HG02938 (cell line): ENCODE measurements around the gene CATSPERZ.
"Not testable (repeated sequence)": the region's sequence is repeated elsewhere in the genome, so short reads cannot be mapped to it uniquely, and the experiment has no call there.

Experiments
- ATAC-seq: cut with Tn5 transposase; IDR thresholded peaks from one replicate; pipeline ENCODE4 v1.9.1; 2021; ENCODE audit warnings: mild to moderate bottlenecking, moderate library complexity; ENCODE audit not compliant: unreplicated experiment

CATSPERZ gene

GRCh38 chr11:64297699-64298358 lies 2.3 kb upstream of the CATSPERZ start:
- no peak for ATAC-seq

- ATAC-seq = no peak
Observed at GRCh38 chr11:64298966-64299846, 952 bp upstream of the CATSPERZ start.

GRCh38 chr11:64303109-64304031 lies 3.2 kb downstream of the CATSPERZ start:
- ATAC-seq = no peak

GRCh38 chr11:64304032-64304315 lies 3.8 kb downstream of the CATSPERZ start:
- ATAC-seq = no peak

GRCh38 chr11:64304316-64305072 lies 4.3 kb downstream of the CATSPERZ start:
- peak; percentile 30 for ATAC-seq

- ATAC-seq = peak; percentile 66
Observed at GRCh38 chr11:64305075-64305690, 5.0 kb downstream of the CATSPERZ start, which contains the start of gene ESRRA. ESRRA (plus strand) TSS chr11:64305524; CDS start chr11:64307180, 1,656 bp downstream.

- ATAC-seq = peak; percentile 13
Observed at GRCh38 chr11:64305691-64306562, 5.8 kb downstream of the CATSPERZ start.

- no peak for ATAC-seq
Observed at GRCh38 chr11:64306563-64306875, 6.4 kb downstream of the CATSPERZ start.

- ATAC-seq = no peak
Observed at GRCh38 chr11:64306876-64307622, 6.9 kb downstream of the CATSPERZ start.

GRCh38 chr11:64307795-64308194 lies 7.6 kb downstream of the CATSPERZ start:
- ATAC-seq = not testable (repeated sequence)

- no peak for ATAC-seq
Observed at GRCh38 chr11:64312947-64313346, 12.8 kb downstream of the CATSPERZ start.

- no peak for ATAC-seq
Observed at GRCh38 chr11:64313491-64314145, 13.5 kb downstream of the CATSPERZ start.

- ATAC-seq = no peak
Observed at GRCh38 chr11:64314146-64314804, 14.1 kb downstream of the CATSPERZ start.

GRCh38 chr11:64314805-64315561 lies 14.8 kb downstream of the CATSPERZ start:
- ATAC-seq = no peak

- not testable (repeated sequence) for ATAC-seq
Observed at GRCh38 chr11:64315667-64316526, 15.7 kb downstream of the CATSPERZ start.
